SU-DHL-6 (cell line): ENCODE results near the gene IFNGR2.

Source experiments
- CTCF ChIP-seq: fragments of 200-600 bp; sonication (generic); IDR thresholded peaks from one replicate; pipeline ENCODE4 v1.5.1; 2017; ENCODE audit warnings: antibody characterized with exemption, mild to moderate bottlenecking, low read length, moderate library complexity; ENCODE audit not compliant: insufficient read depth, poor library complexity, severe bottlenecking
- EZH2phosphoT487 ChIP-seq: fragments of 200-600 bp; sonication (generic), shearing (Covaris generic); conservative IDR thresholded peaks from 2 replicates; pipeline ENCODE4 v1.6.1; 2018; ENCODE audit warnings: mild to moderate bottlenecking, antibody characterized with exemption, low read length, moderate library complexity, mixed read lengths

DNA sequence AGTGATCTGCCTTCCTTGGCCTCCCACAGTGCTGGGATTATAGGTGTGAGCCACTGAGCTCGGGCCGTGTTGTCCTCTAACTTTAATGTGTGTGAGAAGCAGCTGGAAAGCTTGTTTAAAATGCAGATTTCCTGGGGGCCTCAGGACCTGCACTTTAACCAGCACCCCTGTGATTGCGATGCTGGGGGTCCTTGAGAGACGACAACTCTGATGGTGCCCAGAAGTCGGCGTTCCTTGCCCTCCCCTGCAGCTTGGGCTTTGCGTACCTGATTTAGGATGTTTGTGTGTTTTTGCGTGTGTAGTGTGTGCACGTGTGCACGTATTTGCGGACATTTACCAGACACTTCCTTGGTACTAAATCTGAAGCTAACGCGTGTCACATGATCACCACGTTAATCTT lies 10.9 kb downstream of the IFNGR2 start:
- no peak for TF ChIP-seq CTCF
- no peak for TF ChIP-seq EZH2phosphoT487
